OCI-LY3 (cell line): ENCODE data around the gene FN3K.

Experiments used
- CTCF ChIP-seq: fragments of 200-600, 300-600 bp; sonication (generic); IDR thresholded peaks from 2 replicates; pipeline ENCODE4 v1.5.1; 2014; ENCODE audit warnings: antibody characterized with exemption, low read length, low read depth
- EZH2phosphoT487 ChIP-seq: fragments of 200-600 bp; shearing (Covaris generic); IDR thresholded peaks from 2 replicates; pipeline ENCODE4 v1.6.1; 2018; ENCODE audit warnings: antibody characterized with exemption, mixed run types, low read depth

GRCh38 chr17:82723169-82723807, 12.1 kb upstream of the FN3K start:
- TF ChIP-seq CTCF (no peak), EZH2phosphoT487 (no peak)
